Lower leg skin (tissue), 4 donors: ENCODE measurements around the gene C16orf92. TPM values are rescaled to one million over a fixed set of nuclear protein-coding genes. Genes with fewer than 3 reads are reported as not detected.

Experiments used
- DNase-seq, 2 donors: peaks; one replicate each; pipeline ENCODE4 v3.0.0-alpha.2; 2019; ENCODE audit warnings: low spot score in 2 of 2
- H3K4me3 ChIP-seq: fragments of 200-600 bp; sonication (generic); 2 replicates; pipeline ENCODE4 v1.5.1; 2017; ENCODE audit warnings: mild to moderate bottlenecking, low read depth; ENCODE audit not compliant: poor library complexity, severe bottlenecking
- CTCF ChIP-seq, 3 donors: fragments of 450-650 bp; IDR thresholded peaks; one replicate each; pipeline ENCODE4 v1.5.1; 2016; ENCODE audit warnings: antibody characterized with exemption in 3 of 3, mild to moderate bottlenecking in 3 of 3, moderate library complexity in 2 of 3
- POLR2A ChIP-seq, 2 donors: fragments of 450-650 bp; IDR thresholded peaks; one replicate each; pipeline ENCODE4 v1.6.1; 2016 to 2017; ENCODE audit warnings: antibody characterized with exemption in 2 of 2, mild to moderate bottlenecking in 1 of 2, moderate library complexity in 1 of 2
- WGBS, 2 donors: methylation state at CpG; one replicate each; pipeline ENCODE4 v1.1.5; 2018; 5-methylcytosine and 5-hydroxymethylcytosine counted together
- intact Hi-C: fragments of 100-400 bp; cut with DNase I; formaldehyde crosslinking; loops from one replicate; pipeline ENCODE4 v1.15.0; 2023; ENCODE audit warnings: low total_unique reads
- total RNA-seq, 4 donors: library from RNA; depleted of rRNA; stranded (reverse); fragments of >200 nt; gene quantifications; one replicate each; pipeline ENCODE4 v1.1.0, GENCODE V29; 2016

C16orf92 gene
- total RNA-seq, 4 donors from 2014 or later, result not detected

GRCh38 chr16:30054451-30054850 is 31.5 kb downstream of the C16orf92 start:
- H3K4me3 ChIP-seq, result no peak overlapping the region
- TF ChIP-seq POLR2A (IDR thresholded peaks at IDR 0.05) (no peak), CTCF (IDR thresholded peaks at IDR 0.05) (no peak)
- DNase-seq, result no peak
- intact Hi-C loops, result no loop called here
- 76 to 80% methylated on average over 8 of the region's 8 CpGs for WGBS, 2 donors

- TF ChIP-seq CTCF (IDR thresholded peaks at IDR 0.05), result no peak
- TF ChIP-seq POLR2A (IDR thresholded peaks at IDR 0.05), result no peak
- intact Hi-C loops, result no loop called here
- no peak overlapping the region for H3K4me3 ChIP-seq
- no peak for DNase-seq
- WGBS, 2 donors, result 32 to 40% methylated on average over 10 of the region's 10 CpGs
These were observed 32.1 kb downstream of the C16orf92 start for GRCh38 chr16:30054959-30055553.

- no peak for DNase-seq
- H3K4me3 ChIP-seq, result no peak overlapping the region
- intact Hi-C loops, result loop anchor here (5.0 kb wide), 1 partner anchor 98 kb away; the partner anchor contains the start of gene TMEM219
- no peak for TF ChIP-seq CTCF (IDR thresholded peaks at IDR 0.05)
- TF ChIP-seq POLR2A (IDR thresholded peaks at IDR 0.05), result no peak
- 74 to 81% methylated on average over 4 of the region's 4 CpGs for WGBS, 2 donors
These were observed 37.3 kb downstream of the C16orf92 start for GRCh38 chr16:30060346-30060745.

GRCh38 chr16:30060836-30061554 is 38.0 kb downstream of the C16orf92 start:
- intact Hi-C loops, result loop anchor here (5.0 kb wide), 1 partner anchor 99 kb away; the partner anchor contains the start of gene TMEM219

GRCh38 chr16:30063278-30063892 is 40.4 kb downstream of the C16orf92 start:
- TF ChIP-seq POLR2A (IDR thresholded peaks at IDR 0.05) (no peak), CTCF (IDR thresholded peaks at IDR 0.05) (no peak)

More at GRCh38 chr16:30060836-30061554, 38.0 kb downstream of the C16orf92 start:
- 60 to 61% methylated on average over 2 of the region's 2 CpGs for WGBS, 2 donors
- no peak overlapping the region for H3K4me3 ChIP-seq
- no peak for TF ChIP-seq POLR2A (IDR thresholded peaks at IDR 0.05)
- no peak for TF ChIP-seq CTCF (IDR thresholded peaks at IDR 0.05)
- no peak for DNase-seq

More at GRCh38 chr16:30063278-30063892, 40.4 kb downstream of the C16orf92 start:
- WGBS, 2 donors, result 59 to 63% methylated on average over 12 of the region's 12 CpGs
- no peak for DNase-seq
- H3K4me3 ChIP-seq, result no peak overlapping the region
- intact Hi-C loops, result loop anchor here (5.0 kb wide), 1 partner anchor 101 kb away; the partner anchor contains the start of gene TMEM219
